ENCODE data around the gene MKRN2. TPM values are rescaled to one million over a fixed set of nuclear protein-coding genes. Genes with fewer than 3 reads are reported as not detected.

Gene MKRN2
- total RNA-seq, 2 experiments from 2014 or later, result 19.0 to 20.3 TPM

GRCh38 chr3:12574131-12574530 is 17.2 kb downstream of the MKRN2 start:
- ChIA-PET CTCF (no interaction called here), POLR2A (no interaction called here)
- H3K27me3 ChIP-seq (ENCODE audit: control insufficient read depth in 1 of 2, insufficient read depth in 2 of 2, low read length in 2 of 2), result no peaks in the 10 kb centered on the region
- intact Hi-C loops (cut with DNase I, micrococcal nuclease), result no loop called here
- H3K9me3 ChIP-seq (ENCODE audit: control insufficient read depth in 1 of 2, insufficient read depth in 1 of 2, low read length in 2 of 2), result peaks cover 0 to 15% of the 10 kb centered on the region in 2 experiments
- H3K9me3 Mint-ChIP-seq, result peaks cover 3% of the 10 kb centered on the region
- peaks cover 88% of the 10 kb centered on the region for H3K36me3 ChIP-seq (ENCODE audit: insufficient read depth, low read length)
- H3K27ac Mint-ChIP-seq, result no peak overlapping the region
- no peaks in the 10 kb centered on the region for H3K4me1 ChIP-seq (ENCODE audit: insufficient read depth, low read length)
- no peaks in the 10 kb centered on the region for H3K4me1 Mint-ChIP-seq (ENCODE audit: low read depth)
- TF ChIP-seq CTCF (IDR thresholded peaks at IDR 0.05), result no peak
- no peak for DNase-seq
- H3K4me3 ChIP-seq (ENCODE audit: low read length), result no peak overlapping the region
- no peak overlapping the region for H3K27ac ChIP-seq (ENCODE audit: low read depth in 1 of 2, low read length in 2 of 2)
- ATAC-seq (ENCODE audit: poor library complexity), result no peak
- H3K27me3 Mint-ChIP-seq, result no peaks in the 10 kb centered on the region
- H3K4me3 Mint-ChIP-seq, result no peak overlapping the region
- H3K36me3 Mint-ChIP-seq (ENCODE audit: low read depth), result peaks cover 98% of the 10 kb centered on the region

GRCh38 chr3:12574661-12575060 is 17.8 kb downstream of the MKRN2 start:
- no peak overlapping the region for H3K27ac Mint-ChIP-seq
- CTCF ChIA-PET, result no interaction called here
- H3K27me3 Mint-ChIP-seq, result no peaks in the 10 kb centered on the region

GRCh38 chr3:12577379-12577778 is 20.5 kb downstream of the MKRN2 start:
- no peak for TF ChIP-seq CTCF (IDR thresholded peaks at IDR 0.05)
- ChIA-PET CTCF (no interaction called here), POLR2A (no interaction called here)
- Histone ChIP-seq H3K4me1 (ENCODE audit: insufficient read depth, low read length) (no peaks in the 10 kb centered on the region), H3K4me3 (ENCODE audit: low read length) (no peak overlapping the region), H3K27me3 (ENCODE audit: control insufficient read depth in 1 of 2, insufficient read depth in 2 of 2, low read length in 2 of 2) (no peaks in the 10 kb centered on the region), H3K27ac (ENCODE audit: low read depth in 1 of 2, low read length in 2 of 2) (no peak overlapping the region), H3K36me3 (ENCODE audit: insufficient read depth, low read length) (peaks cover 85% of the 10 kb centered on the region), H3K9me3 (ENCODE audit: control insufficient read depth in 1 of 2, insufficient read depth in 1 of 2, low read length in 2 of 2) (peaks cover 0 to 15% of the 10 kb centered on the region in 2 experiments)
- Mint-ChIP-seq H3K4me3 (no peak overlapping the region), H3K27me3 (no peaks in the 10 kb centered on the region), H3K27ac (no peak overlapping the region), H3K4me1 (ENCODE audit: low read depth) (no peaks in the 10 kb centered on the region), H3K36me3 (ENCODE audit: low read depth) (peaks cover 96% of the 10 kb centered on the region), H3K9me3 (peaks cover 3% of the 10 kb centered on the region)
- ATAC-seq (ENCODE audit: poor library complexity) (no peak), DNase-seq (no peak)
- intact Hi-C loops (cut with DNase I, micrococcal nuclease), result no loop called here

More at GRCh38 chr3:12574661-12575060, 17.8 kb downstream of the MKRN2 start:
- no peaks in the 10 kb centered on the region for H3K4me1 ChIP-seq (ENCODE audit: insufficient read depth, low read length)
- Mint-ChIP-seq H3K9me3 (peaks cover 3% of the 10 kb centered on the region), H3K4me3 (no peak overlapping the region), H3K4me1 (ENCODE audit: low read depth) (no peaks in the 10 kb centered on the region), H3K36me3 (ENCODE audit: low read depth) (peaks cover 98% of the 10 kb centered on the region)
- no peak for TF ChIP-seq CTCF (IDR thresholded peaks at IDR 0.05)
- POLR2A ChIA-PET, result no interaction called here
- ATAC-seq (ENCODE audit: poor library complexity), result no peak
- no peak overlapping the region for H3K27ac ChIP-seq (ENCODE audit: low read depth in 1 of 2, low read length in 2 of 2)
- no peak for DNase-seq
- H3K4me3 ChIP-seq (ENCODE audit: low read length), result no peak overlapping the region
- intact Hi-C loops (cut with DNase I, micrococcal nuclease), result no loop called here
- no peaks in the 10 kb centered on the region for H3K27me3 ChIP-seq (ENCODE audit: control insufficient read depth in 1 of 2, insufficient read depth in 2 of 2, low read length in 2 of 2)
- peaks cover 0 to 15% of the 10 kb centered on the region in 2 experiments for H3K9me3 ChIP-seq (ENCODE audit: control insufficient read depth in 1 of 2, insufficient read depth in 1 of 2, low read length in 2 of 2)
- peaks cover 88% of the 10 kb centered on the region for H3K36me3 ChIP-seq (ENCODE audit: insufficient read depth, low read length)

Data from CD4-positive, alpha-beta T cell (primary cell).